IMR-90 (cell line): ENCODE measurements around the gene PKD1L1. TPM values are rescaled to one million over a fixed set of nuclear protein-coding genes. Genes with fewer than 3 reads are reported as not detected.

ENCODE experiments used
- ELK1 ChIP-seq: fragments of 150-350 bp; IDR thresholded peaks from 2 replicates; pipeline ENCODE4 v1.6.1; 2016; ENCODE audit warnings: low read depth, mild to moderate bottlenecking, low read length, moderate library complexity, borderline replicate concordance
- NFE2L2 ChIP-seq: fragments of 150-350 bp; IDR thresholded peaks from 2 replicates; pipeline ENCODE4 v1.6.1; 2016; ENCODE audit warnings: low read depth, mild to moderate bottlenecking, low read length
- polyA plus RNA-seq, 3 experiments: library from polyadenylated mRNA; depleted of rRNA; stranded (reverse); fragments of >200 nt; gene quantifications; 2 replicates each; pipeline ENCODE4 v1.2.3, GENCODE V29; 2012; ENCODE audit warnings: low replicate concordance in 1 of 3
- total RNA-seq: library from RNA; depleted of rRNA; stranded (reverse); fragments of >200 nt; gene quantifications from 2 replicates; pipeline ENCODE4 v1.2.3, GENCODE V29; 2012

Gene PKD1L1
- total and polyA plus RNA-seq, 2 of the 4 experiments (the other 2 are of a cell fraction) = under 0.01 to 0.15 TPM

- TF ChIP-seq ELK1 (no peak), NFE2L2 (no peak)
Observed at GRCh38 chr7:47787249-47788069, 160.8 kb downstream of the PKD1L1 start (continued).
